Erythroblast (primary cell): Measurements from ENCODE around the gene PARP1.

Source experiments
- GATA1 ChIP-seq: IDR thresholded peaks from 2 replicates; pipeline ENCODE4 v1.6.1; 2011; ENCODE audit warnings: low read depth, mild to moderate bottlenecking, control low read depth, low read length, moderate library complexity
- POLR2A ChIP-seq: IDR thresholded peaks from 2 replicates; pipeline ENCODE4 v1.6.1; 2011; ENCODE audit warnings: mild to moderate bottlenecking, low read length

DNA sequence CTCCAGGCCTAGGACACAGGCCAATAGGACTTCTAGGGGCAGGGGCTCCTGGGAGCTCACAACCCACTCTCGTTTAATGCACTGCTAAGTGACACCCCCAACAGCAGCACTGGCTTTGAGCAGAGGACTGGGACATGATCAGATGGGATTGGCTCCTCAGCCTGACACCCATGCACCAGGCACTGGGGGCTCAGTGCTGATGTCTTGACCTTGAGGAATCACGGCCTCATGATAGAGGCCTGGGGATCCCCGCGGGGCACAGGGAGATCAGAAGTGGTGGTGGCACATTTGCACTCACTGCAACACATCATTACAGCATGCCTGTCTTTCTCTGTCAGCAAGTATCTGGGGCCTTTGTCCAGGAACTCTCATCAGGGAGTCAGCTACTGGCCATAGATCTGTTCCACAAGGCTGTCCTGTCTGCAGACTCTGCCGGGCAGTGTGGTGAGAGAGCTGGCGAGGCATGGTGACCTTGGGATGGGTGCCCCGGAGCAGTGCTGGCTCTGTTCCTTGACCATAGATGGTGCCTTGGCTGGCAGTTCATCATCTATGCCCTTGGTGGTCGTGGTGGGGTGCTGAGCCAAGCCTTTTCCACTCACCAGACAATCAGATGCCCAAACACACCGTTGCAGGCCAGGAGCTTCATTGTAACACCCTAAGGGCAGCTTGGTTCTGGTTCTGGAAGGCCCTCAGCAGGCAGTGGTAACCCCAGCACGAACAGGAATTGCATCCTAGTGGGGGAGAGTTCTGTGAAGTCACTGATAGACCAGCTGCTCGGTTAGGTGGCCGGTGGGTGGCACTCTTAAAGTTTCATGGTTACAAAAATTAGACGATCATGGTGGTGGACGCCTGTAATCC lies 22.2 kb upstream of the PARP1 start:
- no peak for TF ChIP-seq POLR2A
- no peak for TF ChIP-seq GATA1
